ENCODE data around the gene SPSB2.

DNA sequence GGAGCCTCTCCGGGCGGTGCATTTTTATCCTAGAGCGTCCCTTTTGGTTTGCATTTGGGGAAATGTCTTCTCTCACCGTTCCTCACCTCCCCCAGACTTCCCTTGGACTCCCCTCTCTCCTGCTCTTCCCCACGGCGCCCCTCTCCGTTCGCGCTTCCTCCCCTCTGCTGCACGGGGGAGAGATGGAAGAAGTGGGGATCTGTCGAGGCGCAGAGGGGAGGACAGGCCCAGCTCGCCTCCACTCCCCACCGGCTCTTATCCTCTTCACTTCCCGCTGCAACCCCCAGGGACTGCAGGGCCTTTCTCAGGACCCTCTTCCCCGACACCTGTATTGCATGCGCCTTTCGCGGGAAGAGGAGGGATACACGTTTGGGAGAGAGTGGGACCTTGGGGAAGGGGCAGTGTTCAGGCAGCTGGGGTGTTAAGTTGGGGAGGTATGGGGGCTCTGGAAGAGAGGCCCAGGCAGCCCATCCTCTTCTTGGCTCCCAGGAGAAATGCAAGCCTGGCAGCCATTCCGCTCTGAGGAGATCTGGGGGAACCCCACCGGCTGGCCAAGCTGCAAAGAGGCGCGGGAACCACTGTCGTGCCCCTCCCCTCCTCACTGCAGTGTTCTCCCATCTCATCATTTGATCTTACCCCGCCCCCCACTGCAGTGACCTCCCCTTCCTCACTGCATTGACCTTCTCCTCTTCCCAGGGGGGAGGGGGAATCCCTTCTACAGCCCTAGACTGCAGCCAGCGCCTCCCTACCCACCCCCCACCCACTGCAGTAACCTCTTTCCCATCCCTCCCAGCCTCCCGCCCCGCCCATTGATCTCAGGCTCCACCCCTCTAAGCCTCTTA, 42.1 kb upstream of the SPSB2 start:
- TF ChIP-seq SMC3 (IDR thresholded peaks at IDR 0.05; ENCODE audit: low read depth, low read length) (no peak), EZH2phosphoT487 (IDR thresholded peaks at IDR 0.05; ENCODE audit: borderline replicate concordance, low read depth) (no peak), ELF1 (IDR thresholded peaks at IDR 0.05) (no peak), TAF1 (IDR thresholded peaks at IDR 0.05; ENCODE audit: borderline replicate concordance, low read depth, low read length) (no peak), FOSL2 (IDR thresholded peaks at IDR 0.05; ENCODE audit: borderline replicate concordance, low read depth) (no peak), JUND (IDR thresholded peaks at IDR 0.05) (no peak), POLR2AphosphoS5 (IDR thresholded peaks at IDR 0.05; ENCODE audit: low read depth, low read length) (no peak), TCF12 (IDR thresholded peaks at IDR 0.05) (no peak), CHD2 (IDR thresholded peaks at IDR 0.05; ENCODE audit: low read length, partially characterized antibody) (peak; percentile 12), RFX5 (IDR thresholded peaks at IDR 0.05; ENCODE audit: low read length) (no peak), MEF2A (IDR thresholded peaks at IDR 0.05; ENCODE audit: borderline replicate concordance, low read depth) (no peak)
- TF ChIP-seq, protein P1, sequence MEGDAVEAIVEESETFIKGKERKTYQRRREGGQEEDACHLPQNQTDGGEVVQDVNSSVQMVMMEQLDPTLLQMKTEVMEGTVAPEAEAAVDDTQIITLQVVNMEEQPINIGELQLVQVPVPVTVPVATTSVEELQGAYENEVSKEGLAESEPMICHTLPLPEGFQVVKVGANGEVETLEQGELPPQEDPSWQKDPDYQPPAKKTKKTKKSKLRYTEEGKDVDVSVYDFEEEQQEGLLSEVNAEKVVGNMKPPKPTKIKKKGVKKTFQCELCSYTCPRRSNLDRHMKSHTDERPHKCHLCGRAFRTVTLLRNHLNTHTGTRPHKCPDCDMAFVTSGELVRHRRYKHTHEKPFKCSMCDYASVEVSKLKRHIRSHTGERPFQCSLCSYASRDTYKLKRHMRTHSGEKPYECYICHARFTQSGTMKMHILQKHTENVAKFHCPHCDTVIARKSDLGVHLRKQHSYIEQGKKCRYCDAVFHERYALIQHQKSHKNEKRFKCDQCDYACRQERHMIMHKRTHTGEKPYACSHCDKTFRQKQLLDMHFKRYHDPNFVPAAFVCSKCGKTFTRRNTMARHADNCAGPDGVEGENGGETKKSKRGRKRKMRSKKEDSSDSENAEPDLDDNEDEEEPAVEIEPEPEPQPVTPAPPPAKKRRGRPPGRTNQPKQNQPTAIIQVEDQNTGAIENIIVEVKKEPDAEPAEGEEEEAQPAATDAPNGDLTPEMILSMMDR (IDR thresholded peaks at IDR 0.05), result no peak
- TF ChIP-seq, protein P2, sequence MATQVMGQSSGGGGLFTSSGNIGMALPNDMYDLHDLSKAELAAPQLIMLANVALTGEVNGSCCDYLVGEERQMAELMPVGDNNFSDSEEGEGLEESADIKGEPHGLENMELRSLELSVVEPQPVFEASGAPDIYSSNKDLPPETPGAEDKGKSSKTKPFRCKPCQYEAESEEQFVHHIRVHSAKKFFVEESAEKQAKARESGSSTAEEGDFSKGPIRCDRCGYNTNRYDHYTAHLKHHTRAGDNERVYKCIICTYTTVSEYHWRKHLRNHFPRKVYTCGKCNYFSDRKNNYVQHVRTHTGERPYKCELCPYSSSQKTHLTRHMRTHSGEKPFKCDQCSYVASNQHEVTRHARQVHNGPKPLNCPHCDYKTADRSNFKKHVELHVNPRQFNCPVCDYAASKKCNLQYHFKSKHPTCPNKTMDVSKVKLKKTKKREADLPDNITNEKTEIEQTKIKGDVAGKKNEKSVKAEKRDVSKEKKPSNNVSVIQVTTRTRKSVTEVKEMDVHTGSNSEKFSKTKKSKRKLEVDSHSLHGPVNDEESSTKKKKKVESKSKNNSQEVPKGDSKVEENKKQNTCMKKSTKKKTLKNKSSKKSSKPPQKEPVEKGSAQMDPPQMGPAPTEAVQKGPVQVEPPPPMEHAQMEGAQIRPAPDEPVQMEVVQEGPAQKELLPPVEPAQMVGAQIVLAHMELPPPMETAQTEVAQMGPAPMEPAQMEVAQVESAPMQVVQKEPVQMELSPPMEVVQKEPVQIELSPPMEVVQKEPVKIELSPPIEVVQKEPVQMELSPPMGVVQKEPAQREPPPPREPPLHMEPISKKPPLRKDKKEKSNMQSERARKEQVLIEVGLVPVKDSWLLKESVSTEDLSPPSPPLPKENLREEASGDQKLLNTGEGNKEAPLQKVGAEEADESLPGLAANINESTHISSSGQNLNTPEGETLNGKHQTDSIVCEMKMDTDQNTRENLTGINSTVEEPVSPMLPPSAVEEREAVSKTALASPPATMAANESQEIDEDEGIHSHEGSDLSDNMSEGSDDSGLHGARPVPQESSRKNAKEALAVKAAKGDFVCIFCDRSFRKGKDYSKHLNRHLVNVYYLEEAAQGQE (IDR thresholded peaks at IDR 0.05; ENCODE audit: low read depth, low read length), result no peak

All from SK-N-SH (cell line).